SHP77 (cell line): ENCODE results near the gene ARHGAP10.
A peak's percentile ranks its signal among the peaks of the same experiment; 100 is the strongest.

Source experiments
- DNase-seq, 2 experiments: peaks; one replicate each; lab custom pipeline; 2025; lab: John Stamatoyannopoulos, UW

ARHGAP10 gene

DNA sequence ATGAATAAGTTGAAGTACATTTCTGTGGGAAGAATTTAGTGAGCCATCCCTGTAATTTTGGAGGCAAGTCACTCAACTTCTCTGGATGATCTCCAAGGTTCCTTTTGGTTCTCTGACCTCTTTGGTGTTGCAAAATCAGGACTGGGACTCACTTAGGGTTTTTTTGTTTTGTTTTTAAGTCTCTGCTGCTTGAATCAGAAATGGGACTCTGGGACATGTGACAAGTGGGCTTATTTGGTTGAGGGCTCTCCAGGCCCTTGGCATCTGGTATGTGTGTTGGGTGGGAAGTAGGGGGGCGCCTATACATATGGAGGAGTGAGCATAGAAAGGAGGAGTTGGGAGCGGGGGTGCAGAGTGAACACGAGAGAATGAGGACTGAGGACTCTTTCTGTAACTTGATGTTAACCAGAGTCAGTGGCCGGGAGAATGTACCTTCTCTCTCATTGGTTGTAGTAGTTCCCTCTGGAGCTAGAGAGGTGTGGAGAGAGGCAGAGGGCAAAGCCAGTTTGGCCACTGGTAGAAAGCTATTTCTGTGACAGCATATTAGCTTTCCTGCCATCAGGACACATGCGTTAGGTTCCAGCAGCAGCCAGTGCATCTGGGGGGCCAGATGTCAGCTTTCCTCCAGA is 1.9 kb downstream of the ARHGAP10 start:
- DNase-seq, result no peak

DNA sequence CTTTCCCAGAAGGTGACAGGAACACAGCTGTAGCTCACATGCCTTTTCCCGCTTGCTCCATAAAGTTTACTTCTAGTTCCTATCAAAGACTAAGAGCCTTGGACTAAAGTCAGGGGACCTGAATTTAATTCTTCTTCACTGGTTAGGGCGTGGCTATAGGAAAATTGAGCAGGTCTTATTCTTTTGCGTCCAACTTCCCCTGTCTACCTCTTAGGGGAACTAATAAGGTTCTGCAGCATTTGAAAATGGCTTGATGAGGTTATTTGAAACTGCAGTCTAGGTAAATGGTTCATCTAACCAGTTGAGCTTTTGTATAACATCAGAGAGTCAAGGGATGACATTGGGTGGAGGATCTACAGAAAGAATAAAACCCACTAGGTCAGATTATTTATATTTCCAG is 2.6 kb downstream of the ARHGAP10 start:
- no peak for DNase-seq

DNA sequence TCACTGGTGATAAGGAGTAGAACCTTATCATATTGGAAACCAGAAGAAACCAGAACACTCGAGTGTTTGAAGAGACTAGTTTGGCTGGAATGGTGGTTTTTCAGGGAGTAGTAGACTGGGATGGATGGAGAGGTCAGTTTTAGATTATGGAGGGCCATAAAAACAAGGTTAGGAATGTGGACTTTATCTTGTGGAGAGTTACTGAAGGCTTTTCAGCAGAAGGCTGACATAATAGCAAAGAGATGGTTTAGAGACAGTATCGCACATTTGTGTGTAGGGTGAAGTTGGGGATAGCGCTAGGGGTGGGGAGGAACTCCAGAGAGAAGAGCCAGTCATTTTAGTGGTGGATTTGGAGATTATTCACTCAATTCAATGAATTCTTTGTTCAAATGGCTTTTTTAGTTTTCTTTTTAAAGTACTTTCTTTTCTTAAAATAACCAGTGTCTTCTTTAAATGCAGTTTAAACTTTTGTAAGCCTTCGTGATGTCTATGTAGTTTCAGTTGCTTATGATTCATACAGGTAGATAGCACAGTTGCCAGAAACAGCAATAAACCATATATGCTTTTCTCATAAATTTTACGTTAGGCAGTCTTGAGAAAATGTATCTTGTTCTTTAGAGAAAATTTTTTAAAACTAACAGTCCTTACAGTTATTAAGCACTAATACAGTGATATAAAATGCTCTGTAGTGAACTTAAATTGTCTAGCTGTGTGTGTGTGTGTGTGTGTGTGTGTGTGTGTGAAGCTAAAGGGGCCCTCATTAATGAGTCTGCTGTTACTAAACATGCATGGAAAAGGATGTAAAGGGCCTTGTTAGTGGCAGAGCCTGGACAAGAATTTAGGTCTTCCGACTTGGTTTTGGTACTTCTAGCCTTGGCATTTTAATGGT is 3.8 kb downstream of the ARHGAP10 start:
- no peak for DNase-seq

DNA sequence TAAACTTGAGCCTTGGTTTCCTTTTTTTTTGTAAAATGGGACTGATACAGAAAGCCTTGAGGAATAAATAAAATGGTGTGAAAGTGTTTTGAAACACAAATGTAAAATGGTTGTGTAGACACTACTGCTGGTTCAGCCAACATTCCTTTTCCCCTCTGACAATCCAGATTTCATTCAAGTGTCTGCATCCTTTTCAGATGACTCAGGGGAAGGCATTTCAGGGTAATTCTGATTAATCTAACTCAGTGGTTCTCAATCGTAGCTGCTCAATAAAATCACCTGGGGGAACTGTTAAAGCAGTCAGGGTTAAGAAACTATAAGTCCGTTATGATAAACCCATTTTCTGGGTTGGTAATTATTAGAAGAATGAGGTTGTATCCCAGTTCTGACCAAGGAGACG is 4.6 kb downstream of the ARHGAP10 start:
- no peak for DNase-seq

DNA sequence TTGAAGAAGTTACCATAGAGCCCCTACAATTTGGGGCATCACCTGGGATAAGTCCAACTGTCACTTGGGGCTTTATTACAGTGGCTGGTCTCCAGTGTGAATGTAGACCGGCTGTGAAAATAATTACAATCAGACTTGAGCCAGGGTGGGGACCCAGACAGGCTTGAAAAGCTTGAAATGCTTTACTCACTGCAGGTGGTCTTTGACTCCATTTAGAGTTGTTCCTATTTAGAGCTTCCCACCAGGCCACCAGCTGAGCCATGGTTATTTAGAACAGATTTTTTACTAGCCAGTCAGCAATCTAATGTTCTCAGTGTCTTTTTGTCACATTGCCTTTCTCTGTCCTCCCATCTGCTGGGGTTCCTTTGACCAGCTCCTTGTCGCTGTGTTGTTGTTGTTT is 5.7 kb downstream of the ARHGAP10 start:
- no peak for DNase-seq

DNA sequence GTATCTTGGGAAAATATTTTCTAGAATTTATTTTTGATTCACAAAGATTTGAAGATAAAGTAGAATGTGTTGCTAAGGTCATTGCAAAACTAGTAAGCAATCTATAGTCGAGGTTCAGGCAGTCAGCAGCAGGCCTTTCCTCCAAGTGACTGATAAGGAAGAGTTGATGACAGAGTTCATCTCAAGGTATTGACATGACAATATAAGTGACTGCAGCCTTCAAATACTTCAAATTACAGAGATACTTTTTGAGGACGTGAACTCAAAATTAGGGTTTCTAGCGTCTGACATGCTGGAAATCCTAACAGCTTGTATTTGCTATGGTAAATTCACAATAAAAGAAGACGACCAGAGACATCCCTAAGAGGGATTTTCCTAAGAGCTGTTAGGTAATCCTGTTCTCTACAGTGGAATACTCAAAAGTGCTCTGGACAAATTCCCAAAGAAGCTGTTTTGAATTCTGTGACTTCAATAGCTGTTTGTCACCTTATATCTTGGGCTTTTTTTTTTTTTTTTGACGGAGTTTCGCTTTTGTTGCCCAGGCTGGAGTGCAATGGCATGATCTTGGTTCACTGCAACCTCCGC is 7.4 kb downstream of the ARHGAP10 start:
- DNase-seq, result no peak

DNA sequence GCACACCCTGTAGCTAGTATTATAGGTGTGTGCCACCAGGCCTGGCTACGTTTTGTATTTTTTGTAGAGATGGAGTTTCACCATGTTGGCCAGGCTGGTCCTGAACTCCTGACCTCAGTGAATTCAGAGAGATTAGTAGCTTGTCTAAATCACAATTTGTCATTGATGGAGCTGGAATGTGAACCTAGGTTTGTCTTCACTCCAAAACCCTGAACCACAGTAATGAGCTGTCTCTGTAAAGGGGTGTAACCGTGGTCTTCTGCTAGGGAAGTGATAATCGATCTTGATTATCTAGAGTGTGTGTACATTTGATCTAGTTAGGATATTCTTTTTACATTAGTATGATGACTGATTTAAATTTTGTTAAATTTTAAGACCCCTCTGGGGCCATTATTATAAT is 8.3 kb downstream of the ARHGAP10 start:
- no peak for DNase-seq

DNA sequence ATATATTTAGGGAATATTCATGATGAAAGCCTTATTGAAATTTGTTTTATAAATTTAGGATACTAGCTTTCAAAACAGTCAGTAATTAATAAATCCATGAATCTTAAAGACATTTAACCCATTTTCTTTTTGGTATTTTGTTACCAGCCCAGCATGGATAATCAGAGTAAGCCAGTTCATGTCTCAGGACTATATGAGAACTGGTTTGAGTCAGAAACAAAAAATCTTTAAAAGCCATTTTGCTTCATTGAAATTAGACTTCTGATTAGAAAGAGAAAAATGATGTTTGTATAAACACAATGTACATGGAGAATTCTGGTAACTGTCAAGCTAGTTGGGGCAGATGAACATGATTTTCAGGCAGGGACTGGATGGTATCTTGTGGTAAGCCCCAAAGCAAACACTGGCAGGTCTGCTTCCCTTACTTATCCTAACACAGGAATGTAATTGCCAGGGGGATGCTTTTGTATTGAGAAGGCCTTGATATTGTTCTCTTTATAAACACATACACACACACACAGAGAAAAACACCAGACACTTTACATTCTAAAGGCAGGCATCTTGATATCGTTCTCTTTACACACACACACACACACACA is 9.4 kb downstream of the ARHGAP10 start:
- no peak for DNase-seq

DNA sequence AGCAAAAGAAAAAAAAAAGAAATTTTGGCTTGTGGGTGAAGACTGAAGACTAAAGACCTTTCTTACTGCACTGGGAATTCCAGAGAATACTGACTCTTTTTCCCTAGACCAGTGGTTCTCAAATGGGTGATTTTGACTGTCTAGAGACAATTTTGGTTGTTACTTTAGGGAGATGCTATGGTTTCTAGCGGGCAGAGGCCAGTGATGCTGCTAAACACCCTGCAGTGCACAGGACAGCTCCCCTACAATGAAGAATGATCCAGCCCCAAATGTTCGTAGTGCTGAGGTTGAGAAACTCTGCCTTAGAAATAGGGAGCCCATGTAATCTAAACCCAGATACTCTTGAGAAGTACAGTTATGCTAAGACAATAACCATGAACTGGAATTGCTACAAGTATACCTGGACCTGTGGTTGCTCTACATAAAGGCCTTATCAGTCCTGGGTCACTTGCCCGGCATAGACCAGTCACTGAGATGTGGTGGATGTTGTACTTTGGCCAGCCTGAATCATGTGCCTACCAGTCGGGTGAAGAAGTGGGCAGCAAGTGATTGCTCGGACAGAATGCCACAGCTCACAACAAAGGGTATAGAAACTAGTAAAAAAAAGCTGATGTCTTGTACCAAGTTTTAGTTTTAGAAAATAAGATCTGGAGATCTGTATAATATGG is 16.0 kb downstream of the ARHGAP10 start:
- no peak for DNase-seq

DNA sequence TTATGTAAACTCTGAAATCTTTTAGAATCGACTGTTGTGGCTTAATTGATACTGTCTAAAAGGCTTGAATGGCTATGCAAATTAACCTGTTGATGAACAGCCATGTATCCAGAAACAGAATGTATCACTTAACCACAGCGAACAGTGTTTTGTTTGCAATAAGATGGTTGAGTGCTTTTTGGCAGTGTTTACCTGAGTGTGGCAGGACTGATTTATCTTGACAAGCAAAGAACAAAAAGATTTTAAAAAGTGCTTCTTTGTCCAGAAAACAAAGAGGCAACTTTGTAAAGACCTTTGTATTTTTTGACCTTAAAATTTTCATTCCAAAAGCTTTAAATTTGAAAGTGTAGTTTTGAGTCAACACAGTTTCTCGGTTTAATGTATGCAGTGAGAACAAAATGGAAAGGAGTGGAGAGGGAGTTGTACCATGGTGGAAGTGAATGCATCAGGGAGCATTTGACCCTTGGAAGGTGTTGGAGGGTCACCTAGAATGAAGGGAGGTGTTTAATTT is 18.0 kb downstream of the ARHGAP10 start:
- DNase-seq, result no peak

DNA sequence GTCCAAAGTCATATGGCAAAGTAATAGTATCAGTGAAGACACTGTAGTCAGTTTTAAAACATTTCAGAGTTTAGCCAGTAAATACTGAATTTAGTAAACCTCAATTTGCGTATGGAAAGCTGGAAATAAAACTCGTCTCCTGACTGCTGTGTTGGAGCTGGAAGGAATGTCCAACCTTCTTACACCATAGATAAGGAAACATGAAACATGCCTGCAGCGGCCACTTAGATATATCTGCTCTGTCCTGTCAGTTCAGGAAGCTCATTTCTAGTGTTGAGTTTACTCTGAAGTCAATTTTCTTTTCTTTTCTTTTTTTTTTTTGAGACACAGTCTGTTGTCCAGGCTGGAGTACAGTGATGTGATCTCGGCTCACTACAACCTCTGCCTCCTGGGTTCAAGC is 21.2 kb downstream of the ARHGAP10 start:
- no peak for DNase-seq

DNA sequence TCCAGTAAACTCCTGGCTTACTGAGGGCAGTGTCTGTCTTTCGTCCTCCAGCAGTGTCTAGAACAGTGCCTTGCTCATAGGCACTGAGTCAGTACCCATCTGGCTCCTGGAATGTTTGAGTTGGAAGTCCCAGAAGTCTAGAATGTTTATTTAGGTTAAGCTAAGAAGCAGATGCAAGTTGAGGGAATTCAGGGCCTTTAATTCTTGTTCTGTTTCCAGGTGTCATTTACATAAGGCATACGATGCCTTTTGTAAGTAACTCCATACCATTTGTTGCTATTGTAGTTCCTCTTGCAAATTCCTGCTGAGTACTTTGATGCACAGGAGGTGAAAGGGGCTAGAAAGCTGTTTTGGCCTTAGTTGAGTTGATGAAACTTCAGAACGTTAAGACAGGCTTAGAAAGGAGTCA is 22.2 kb downstream of the ARHGAP10 start:
- DNase-seq, result no peak

DNA sequence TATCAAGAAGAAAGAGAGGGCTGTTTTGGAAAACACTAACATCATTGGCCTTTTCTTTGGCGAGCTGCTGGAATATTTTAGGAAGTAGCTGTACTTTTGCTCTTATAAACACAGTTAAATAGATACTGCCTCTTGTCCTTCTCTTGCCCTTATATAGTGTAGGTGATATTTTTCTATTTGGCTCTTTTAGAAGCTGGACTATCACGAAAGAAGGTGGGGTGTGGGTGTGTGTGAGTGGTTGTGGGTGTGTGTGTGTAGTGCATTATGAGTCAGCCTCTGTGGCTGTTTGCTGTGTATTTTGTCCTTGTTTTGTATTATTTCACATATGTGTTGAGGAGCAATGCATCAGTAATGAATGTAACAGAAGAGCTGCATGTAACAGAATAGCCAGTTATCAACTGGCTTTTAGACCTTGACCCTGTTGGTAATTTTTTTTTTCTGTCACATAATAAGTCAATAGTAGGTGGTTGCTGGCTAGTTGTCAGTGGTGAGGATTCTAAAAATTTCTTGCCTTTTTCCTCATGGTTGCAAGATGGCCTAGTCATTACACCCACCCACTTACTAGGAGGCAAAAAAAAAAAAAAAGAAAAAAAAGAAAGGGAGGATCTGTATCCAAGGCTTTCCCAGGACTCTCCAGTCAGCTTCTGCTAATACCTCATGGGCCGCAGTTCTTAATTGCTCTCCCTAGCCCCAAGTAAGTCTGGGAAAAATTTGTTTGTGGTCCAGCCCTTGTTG is 23.8 kb downstream of the ARHGAP10 start:
- no peak for DNase-seq

DNA sequence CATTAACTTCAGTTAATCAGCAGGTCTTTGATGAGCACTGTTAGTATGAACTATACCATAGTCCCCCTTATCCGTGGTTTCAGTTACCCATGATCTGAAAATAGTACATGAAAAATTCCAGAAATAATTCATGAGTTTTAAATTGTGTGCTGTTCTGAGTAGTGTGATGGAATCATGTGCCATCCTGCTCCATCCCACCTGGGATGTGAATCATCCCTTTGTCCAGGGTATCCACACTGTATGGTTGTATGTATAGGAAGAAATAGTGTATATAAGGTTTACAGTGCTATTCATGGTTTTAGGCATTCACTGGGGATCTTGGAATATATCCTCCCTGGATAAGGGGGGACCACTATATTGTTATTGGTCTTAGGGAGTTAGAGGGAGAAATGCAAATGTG is 24.5 kb downstream of the ARHGAP10 start:
- no peak for DNase-seq

DNA sequence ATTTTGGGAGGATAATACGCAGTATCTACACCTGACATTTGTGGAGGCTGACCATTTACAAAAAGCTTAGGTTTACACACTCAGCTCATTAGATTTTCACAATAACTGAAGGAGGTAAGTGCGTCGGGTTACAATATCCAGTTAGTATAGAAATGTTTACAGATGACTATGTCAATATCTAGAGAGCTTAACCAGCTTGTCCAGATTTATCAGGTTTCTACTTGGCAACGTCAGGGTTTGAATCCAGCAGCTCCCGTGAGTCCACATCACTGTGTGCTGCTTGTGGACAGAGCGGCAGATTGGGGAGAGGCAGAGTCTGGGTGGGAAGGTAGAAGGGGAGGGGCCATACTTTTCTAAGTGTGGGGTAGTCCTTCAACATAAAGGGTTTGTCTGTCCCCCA is 28.3 kb downstream of the ARHGAP10 start:
- DNase-seq, result peak in 1 of 2 experiments; percentile 5

DNA sequence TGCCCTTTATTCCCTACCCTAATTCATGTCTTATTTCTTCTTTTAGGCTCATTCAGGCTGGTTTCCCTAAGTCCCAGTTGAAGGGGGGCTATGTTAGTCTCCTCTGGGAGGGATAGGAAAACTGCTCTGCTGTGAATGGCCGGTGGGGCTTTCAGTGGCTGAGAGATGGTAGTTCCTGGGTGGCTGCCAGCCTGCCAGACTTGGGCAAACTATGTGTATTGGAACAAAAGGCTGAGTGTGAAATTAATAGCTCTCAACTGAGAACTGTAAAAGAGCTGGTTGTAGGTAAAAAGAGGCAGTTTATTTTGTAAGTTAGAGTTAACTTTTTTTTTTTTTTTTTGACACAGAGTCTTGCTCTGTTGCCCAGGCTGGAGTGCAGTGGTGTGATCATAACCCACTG is 28.8 kb downstream of the ARHGAP10 start:
- DNase-seq, result peak in 1 of 2 experiments; percentile 10

DNA sequence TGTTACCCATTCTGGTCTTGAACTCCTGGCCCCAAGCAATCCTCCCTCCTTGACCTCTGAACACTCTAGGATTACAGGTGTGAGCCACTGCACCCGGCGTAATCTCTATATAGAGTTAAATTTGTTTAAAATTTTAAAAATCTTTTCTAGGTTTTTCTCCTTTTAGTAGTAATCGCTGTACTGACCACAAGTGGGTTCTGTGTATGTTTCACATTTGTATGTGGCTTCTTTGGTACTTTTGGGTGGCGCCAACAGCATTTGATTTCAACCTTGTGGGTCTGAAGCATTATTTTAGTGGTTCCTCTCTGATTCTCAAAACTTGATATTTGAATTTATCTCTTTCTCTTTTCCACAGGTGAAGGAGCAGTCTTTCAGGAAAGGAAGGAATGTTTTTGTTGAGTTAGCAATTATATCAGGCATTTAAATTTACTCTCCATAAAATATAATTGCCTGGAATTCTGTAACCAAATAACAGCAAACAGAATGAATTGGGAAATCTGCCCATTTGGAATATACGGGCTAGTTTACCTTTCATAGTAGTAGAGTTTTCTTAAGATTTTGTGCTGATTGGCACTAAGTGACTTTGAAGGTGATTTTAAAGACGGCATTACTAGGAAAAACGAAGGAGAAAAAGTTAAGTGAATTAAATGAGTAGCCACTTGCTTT is 29.5 kb downstream of the ARHGAP10 start:
- DNase-seq, result no peak

DNA sequence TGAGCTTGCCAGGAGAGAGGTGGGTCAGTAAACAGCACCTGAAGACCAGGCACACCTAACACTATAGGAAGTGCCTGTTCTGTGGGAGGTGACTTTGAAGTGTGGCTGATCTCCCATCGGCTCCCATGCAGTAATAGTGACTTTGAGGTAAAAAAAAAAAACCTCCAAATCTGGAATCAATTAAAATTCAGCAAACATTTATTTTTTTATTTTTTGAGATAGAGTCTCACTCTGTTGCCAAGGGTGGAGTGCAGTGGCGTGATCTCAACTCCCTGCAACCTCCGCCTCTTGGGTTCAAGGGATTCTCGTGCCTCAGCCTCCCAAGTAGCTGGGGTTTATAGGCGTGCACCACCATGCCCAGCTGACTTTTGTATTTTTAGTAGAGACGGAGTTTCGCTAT is 32.4 kb downstream of the ARHGAP10 start:
- DNase-seq, result no peak

DNA sequence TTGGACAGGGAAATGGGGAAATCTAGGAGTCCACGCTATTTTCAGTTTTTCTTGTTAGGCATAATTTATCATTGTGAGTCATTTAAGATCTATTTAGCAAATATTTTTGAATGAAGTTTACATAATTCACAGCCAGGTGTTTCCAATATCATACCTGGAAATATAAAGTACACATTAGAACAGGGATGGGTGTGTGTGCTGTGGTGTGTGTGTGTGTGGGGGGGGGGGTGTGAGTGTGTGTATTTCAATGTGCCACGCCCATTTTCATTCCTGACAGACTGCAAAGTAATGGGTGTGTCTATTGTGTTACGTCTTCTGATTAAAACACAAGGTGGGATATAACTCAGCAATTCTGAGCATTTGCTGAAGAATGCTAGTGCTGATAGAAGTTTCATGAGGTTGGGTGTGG is 33.2 kb downstream of the ARHGAP10 start:
- no peak for DNase-seq

DNA sequence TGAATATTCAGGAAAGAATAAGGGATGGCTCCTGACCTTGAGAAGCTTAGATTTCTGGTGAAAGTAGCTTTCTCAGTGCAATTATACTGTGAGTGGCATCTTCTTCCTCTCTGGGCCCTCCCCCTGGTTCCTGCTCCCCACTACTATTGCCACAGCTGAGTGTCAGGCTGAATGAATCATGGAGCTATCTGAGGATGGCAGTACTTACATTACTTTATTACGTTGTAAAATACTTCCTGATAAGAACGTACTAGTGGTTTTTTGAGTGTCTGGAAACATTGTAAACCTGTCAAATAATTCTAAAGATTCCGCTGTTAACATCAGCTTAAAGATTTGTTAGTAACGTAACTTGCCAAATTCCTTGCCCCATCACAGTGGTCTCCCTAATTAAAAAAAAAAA is 36.2 kb downstream of the ARHGAP10 start:
- no peak for DNase-seq

DNA sequence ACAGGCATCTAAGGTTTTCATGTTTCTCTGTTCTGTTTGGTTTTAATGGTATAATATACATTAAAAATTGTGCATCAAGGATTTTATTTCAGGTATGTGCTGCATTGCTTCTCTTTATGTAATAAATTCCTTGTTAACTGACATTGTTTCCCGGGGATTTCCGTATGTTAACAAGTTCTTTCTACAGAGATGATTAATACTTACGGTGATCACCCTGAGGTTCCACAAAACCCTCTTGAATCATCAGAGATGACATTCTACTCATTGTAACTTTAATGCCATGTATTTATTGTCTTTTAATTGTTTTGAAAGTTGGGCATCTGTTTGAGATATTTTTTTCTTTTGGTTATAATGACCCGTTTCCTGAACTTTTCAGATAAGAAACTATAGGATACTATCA is 37.5 kb downstream of the ARHGAP10 start:
- no peak for DNase-seq
